Heart left ventricle (tissue), 16 donors: ENCODE data around the gene TIMM17A. TPM values are rescaled to one million over a fixed set of nuclear protein-coding genes. Genes with fewer than 3 reads are reported as not detected.

Source experiments
- ATAC-seq, 4 donors: fragments of 200-7000 bp; cut with Tn5 transposase; one replicate each; pipeline ENCODE4 v1.9.1; 2020 to 2022; ENCODE audit warnings: moderate library complexity in 4 of 4, mild to moderate bottlenecking in 3 of 4, moderate number of reproducible peaks in 1 of 4
- DNase-seq, 5 donors: peaks; one replicate each; pipeline ENCODE4 v3.0.0-alpha.2; 2020
- H3K27ac ChIP-seq, 12 donors: fragments of 200-600 bp; sonication (generic) in 4 of 12; one replicate each; pipeline versions ENCODE4 v1.5.0 to v1.8.0; 2016 to 2022; ENCODE audit warnings: mild to moderate bottlenecking in 2 of 12
- H3K27me3 ChIP-seq, 9 donors: fragments of 200-600 bp; sonication (generic) in 2 of 9; one replicate each; pipeline versions ENCODE4 v1.5.1 to v1.8.0; 2016 to 2022; ENCODE audit warnings: mild to moderate bottlenecking in 3 of 9
- H3K36me3 ChIP-seq, 9 donors: fragments of 200-600 bp; sonication (generic) in 2 of 9; one replicate each; pipeline versions ENCODE4 v1.5.0 to v1.8.0; 2018 to 2022; ENCODE audit warnings: mild to moderate bottlenecking in 2 of 9
- H3K4me1 ChIP-seq, 12 donors: fragments of 200-600 bp; sonication (generic) in 4 of 12; one replicate each; pipeline versions ENCODE4 v1.5.0 to v1.8.0; 2016 to 2022; ENCODE audit warnings: mild to moderate bottlenecking in 3 of 12
- H3K4me3 ChIP-seq, 12 donors: fragments of 200-600 bp; sonication (generic) in 4 of 12; one replicate each; pipeline versions ENCODE4 v1.5.0 to v1.8.0; 2017 to 2022; ENCODE audit warnings: mild to moderate bottlenecking in 9 of 12, moderate library complexity in 4 of 12
- H3K9me3 ChIP-seq, 12 donors: fragments of 200-600 bp; sonication (generic) in 4 of 12; one replicate each; pipeline versions ENCODE4 v1.5.0 to v1.8.0; 2016 to 2022; ENCODE audit warnings: mild to moderate bottlenecking in 1 of 12
- CTCF ChIP-seq, 12 donors: fragments of 200-600 bp; sonication (generic) in 4 of 12; IDR thresholded peaks; one replicate each; pipeline versions ENCODE4 v1.5.0 to v1.8.0; 2018 to 2022; ENCODE audit warnings: antibody characterized with exemption in 12 of 12, mild to moderate bottlenecking in 5 of 12
- POLR2A ChIP-seq, 2 donors: fragments of 450-650 bp; IDR thresholded peaks; one replicate each; pipeline ENCODE4 v1.6.1; 2017; ENCODE audit warnings: antibody characterized with exemption in 2 of 2, mild to moderate bottlenecking in 2 of 2, moderate library complexity in 2 of 2
- WGBS, 4 donors: extraction: QIAGEN DNeasy Blood & Tissue Kit in 2 of 4; methylation state at CpG; one replicate each; pipeline versions ENCODE4 v1.1.5 to v1.1.7; 2013 to 2018; 5-methylcytosine and 5-hydroxymethylcytosine counted together
- intact Hi-C, 10 donors: fragments of 100-400 bp; cut with DNase I; formaldehyde crosslinking; loops; one replicate each; pipeline versions ENCODE4 v1.11.1 to v1.14.2; 2022
- polyA plus RNA-seq, 2 donors: library from polyadenylated mRNA; stranded (reverse); fragments of 200-250 nt; gene quantifications; one replicate each; pipeline ENCODE4 v1.2.3, GENCODE V29; 2013
- total RNA-seq, 9 donors: library from RNA; depleted of rRNA in 2 of 9; stranded (reverse); fragments of >200 nt in 2 of 9; fragmentation: NEBNext Ultra II Directional in 3 of 9; extraction: Animal tissue kit (Norgen Biotek cat#: 25700) in 3 of 9; gene quantifications; one replicate each; pipeline versions ENCODE4 v1.1.0 to v1.2.4, GENCODE V29; 2016 to 2023
- donor health status: ischemic (EF 13 %, LVEDD 7.1; RV severe dilation, severe dysfunction).
- donor health status: healthy with polysubstance abuse.
- donor health status: DM: no; HTN: yes; CAD: no.
- donor health status: DM: no; HTN: no; CAD: no.
- donor health status: ischemic (EF 25% LVEDD 6.9; RV normal size, moderate dysfunction).
- donor health status: ischemic (EF 25% LVEDD 5.7; RV mildly dilated, moderate dysfunction).
- donor health status: healthy.
- donor health status: DM: yes; HTN: yes; CAD: no.
- donor health status: ischemic (EF 35%, LVEDD 5.7; RV mildly dilated, moderate dysfunction).
- donor health status: nonischemic (EF 11% LVEDD 7.7; RV severe dilation, severe dysfunction).
- donor health status: DM: yes; HTN: yes; CAD: no.
- donor health status: PGD.
- donor health status: ischemic (EF 29% LVEDD 5.4; RV normal size, mild dysfunction).
- donor health status: nonischemic (EF 23%, LVEDD 6.1; RV moderate dilation, normal function).

Gene TIMM17A
- total and polyA plus RNA-seq, 11 donors: 31.7 to 151 (median 86.0) TPM

- ATAC-seq (no peak), DNase-seq (no peak)
- H3K27me3 ChIP-seq: no peaks in the 10 kb centered on the region
- no peak overlapping the region for H3K4me3 ChIP-seq
- peaks cover 0 to 15% (median 4%) of the 10 kb centered on the region in 12 donors for H3K4me1 ChIP-seq
- peaks cover 0 to 50% (median 35%) of the 10 kb centered on the region in 9 donors for H3K36me3 ChIP-seq
- no peak overlapping the region for H3K27ac ChIP-seq
- TF ChIP-seq POLR2A (IDR thresholded peaks at IDR 0.05): no peak
- no peak for TF ChIP-seq CTCF (IDR thresholded peaks at IDR 0.05)
- intact Hi-C loops: loop anchor here in 9 of 10 donors (2.0 to 5.0 kb wide), 5 partner anchors 109 to 129 kb away; no protein-coding TSS in a partner anchor
- WGBS, 4 donors: 68 to 76% (median 71%) methylated on average over 8 to 11 of the region's 11 CpGs
- no peaks in the 10 kb centered on the region for H3K9me3 ChIP-seq
Observed at GRCh38 chr1:202007805-202008489, 52.6 kb downstream of the TIMM17A start.

GRCh38 chr1:202009326-202010179 is 54.2 kb downstream of the TIMM17A start:
- H3K27me3 ChIP-seq: no peaks in the 10 kb centered on the region
- H3K9me3 ChIP-seq: no peaks in the 10 kb centered on the region
- DNase-seq (peak in 4 of 5 donors; percentile 65 to 75 (median 68)), ATAC-seq (peak; percentile 32 to 79 (median 64))
- intact Hi-C loops: loop anchor here in 8 of 10 donors (1.0 to 5.0 kb wide), 6 partner anchors 38 to 128 kb away; no protein-coding TSS in a partner anchor
- H3K36me3 ChIP-seq: peaks cover 0 to 34% (median 19%) of the 10 kb centered on the region in 9 donors
- H3K4me3 ChIP-seq: no peak overlapping the region
- TF ChIP-seq CTCF (IDR thresholded peaks at IDR 0.05): peak; percentile 81 to 92 (median 87)
- no peak for TF ChIP-seq POLR2A (IDR thresholded peaks at IDR 0.05)
- H3K4me1 ChIP-seq: peaks cover 0 to 15% (median 4%) of the 10 kb centered on the region in 12 donors
- WGBS, 4 donors: 19 to 26% (median 23%) methylated on average over 10 to 11 of the region's 11 CpGs
- H3K27ac ChIP-seq: peak overlapping the region in 2 of 12 donors; percentile 10 to 66

- peak; percentile 12 to 75 (median 48) for ATAC-seq
- intact Hi-C loops: loop anchor here in 1 of 10 donors (2.0 to 5.0 kb wide), 2 partner anchors 37 to 108 kb away; no protein-coding TSS in a partner anchor
- peaks cover 0 to 26% (median 10%) of the 10 kb centered on the region in 9 donors for H3K36me3 ChIP-seq
- TF ChIP-seq CTCF (IDR thresholded peaks at IDR 0.05) (no peak), POLR2A (IDR thresholded peaks at IDR 0.05) (no peak)
- peak in 2 of 5 donors; percentile 24 to 80 for DNase-seq
- 69 to 80% (median 71%) methylated on average over 11 to 24 of the region's 24 CpGs for WGBS, 4 donors
- peak within 1 kb of the TSS in 1 of 12 donors; percentile 6 for H3K4me3 ChIP-seq
- peaks cover 0 to 15% (median 4%) of the 10 kb centered on the region in 12 donors for H3K4me1 ChIP-seq
- no peaks in the 10 kb centered on the region for H3K27me3 ChIP-seq
- H3K9me3 ChIP-seq: no peaks in the 10 kb centered on the region
- H3K27ac ChIP-seq: peak within 1 kb of the TSS in 2 of 12 donors; percentile 10 to 66
Observed at GRCh38 chr1:202010180-202011015, 55.1 kb downstream of the TIMM17A start, which contains the start of gene ELF3. Gene ELF3, plus strand, starts transcription at chr1:202010587. Its CDS starts 550 bp downstream, at chr1:202011137.
